GM18861 (cell line): Measurements from ENCODE around the gene ADCY7.
A peak's percentile ranks its signal among the peaks of the same experiment; 100 is the strongest.

ENCODE experiments used
- ATAC-seq: cut with Tn5 transposase; IDR thresholded peaks from one replicate; pipeline ENCODE4 v1.9.1; 2021; ENCODE audit not compliant: unreplicated experiment

The ADCY7 gene

DNA sequence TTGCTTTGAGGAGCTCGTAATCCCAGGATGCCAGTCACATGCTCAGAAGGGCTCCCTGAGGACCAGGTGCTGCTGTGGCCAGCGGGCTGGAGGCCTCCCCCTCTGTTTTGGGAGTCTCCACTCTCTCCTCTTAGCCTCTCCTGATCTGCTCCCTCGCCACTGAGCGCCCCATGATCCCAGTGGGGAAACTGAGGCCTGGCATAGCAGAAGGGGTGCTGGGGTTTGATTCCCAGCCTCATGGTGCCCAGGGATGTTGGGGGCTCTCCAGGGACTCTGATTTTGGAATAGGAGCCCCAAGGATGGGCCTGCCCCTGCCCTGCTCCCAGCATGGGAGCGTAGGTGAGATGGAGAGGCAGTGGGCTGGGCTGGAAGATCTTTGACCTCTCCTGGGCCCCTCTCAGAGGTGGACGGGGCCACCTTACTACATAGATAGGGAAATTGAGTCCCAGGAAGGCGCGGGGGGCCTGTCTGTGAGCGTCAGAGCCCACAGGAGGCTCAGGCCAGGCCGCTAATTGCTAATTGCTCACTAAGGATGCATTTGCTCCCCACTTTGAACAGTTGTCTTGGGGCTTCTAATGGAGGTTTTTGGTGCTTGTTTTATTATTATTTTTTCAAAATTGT, 525 bp upstream of the ADCY7 start:
- ATAC-seq = no peak

DNA sequence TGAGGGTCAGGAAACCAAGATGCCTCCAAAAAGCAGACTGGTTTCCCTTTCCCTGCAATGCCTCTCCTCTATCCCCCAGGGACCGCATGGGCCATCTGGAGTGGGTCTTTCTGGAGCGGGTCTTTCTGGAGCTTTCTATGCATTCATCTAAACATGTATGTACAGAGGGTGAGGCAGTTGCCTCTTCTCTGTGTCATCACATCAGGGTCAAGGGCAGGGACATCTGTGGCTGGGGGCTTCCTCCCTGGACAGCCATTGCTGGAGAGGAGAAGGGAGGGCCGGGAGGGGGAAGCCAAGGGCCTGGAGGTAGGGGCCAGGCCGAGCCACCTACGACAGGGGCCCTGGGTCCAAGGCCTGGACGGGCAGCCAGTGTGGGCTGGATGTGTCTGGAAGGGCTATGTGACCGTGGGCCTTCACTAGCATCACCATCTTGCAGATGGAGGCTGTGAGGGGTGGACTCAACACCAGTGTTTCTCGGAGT, 840 bp downstream of the ADCY7 start:
- no peak for ATAC-seq

DNA sequence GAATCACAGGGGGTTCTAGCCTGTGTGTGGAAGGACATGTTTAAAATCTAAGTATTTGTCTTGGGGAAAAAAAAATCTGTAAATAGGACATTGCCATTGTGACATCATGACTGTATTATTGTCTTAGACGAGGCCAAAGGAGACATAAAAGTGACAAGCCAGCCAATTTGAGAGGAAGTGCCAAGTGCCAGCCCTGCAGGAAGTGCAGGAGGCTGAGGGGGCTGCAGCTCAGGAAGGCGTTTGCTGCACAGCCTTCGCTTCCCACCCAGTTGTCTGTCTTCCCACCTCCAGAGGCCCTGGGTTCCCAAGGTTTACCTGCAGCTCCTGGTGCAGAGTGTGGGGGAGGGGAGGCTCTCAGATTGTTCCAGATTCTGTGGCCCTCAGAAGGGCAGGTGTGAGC, 1.3 kb downstream of the ADCY7 start:
- no peak for ATAC-seq

- no peak for ATAC-seq
Measured at GRCh38 chr16:50268352-50268751, 2.0 kb downstream of the ADCY7 start.

DNA sequence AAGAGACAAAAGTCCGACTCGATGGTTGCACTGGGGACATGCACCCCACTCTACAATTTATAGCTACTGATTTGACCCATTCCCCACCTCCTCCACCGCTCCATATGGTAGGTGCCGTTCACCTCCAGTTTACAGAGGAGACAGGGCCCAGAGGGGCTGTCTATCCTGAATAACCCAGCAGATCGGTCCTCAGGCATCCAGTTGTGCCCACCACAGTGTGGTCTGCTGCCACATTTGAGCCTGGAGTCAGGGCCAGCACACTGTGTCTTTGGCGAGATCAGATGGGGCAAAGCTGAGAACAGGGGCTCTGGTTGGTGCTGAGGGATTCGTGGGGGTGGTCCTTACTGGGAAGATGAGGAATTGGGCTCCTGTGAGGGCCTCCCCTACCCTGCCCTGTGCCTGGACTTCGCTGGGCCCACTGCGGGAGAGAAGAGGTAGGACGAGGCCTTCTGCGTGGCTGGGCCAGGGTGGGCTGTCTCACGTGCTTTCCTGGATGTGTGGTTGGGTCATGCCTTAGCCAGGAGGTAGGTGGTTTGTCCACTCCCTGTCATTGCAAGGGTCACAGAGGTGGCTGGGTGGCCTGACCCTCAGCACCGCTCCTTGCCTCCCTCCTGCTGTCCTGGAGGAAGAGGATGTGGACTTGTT, 2.8 kb downstream of the ADCY7 start:
- ATAC-seq = no peak

DNA sequence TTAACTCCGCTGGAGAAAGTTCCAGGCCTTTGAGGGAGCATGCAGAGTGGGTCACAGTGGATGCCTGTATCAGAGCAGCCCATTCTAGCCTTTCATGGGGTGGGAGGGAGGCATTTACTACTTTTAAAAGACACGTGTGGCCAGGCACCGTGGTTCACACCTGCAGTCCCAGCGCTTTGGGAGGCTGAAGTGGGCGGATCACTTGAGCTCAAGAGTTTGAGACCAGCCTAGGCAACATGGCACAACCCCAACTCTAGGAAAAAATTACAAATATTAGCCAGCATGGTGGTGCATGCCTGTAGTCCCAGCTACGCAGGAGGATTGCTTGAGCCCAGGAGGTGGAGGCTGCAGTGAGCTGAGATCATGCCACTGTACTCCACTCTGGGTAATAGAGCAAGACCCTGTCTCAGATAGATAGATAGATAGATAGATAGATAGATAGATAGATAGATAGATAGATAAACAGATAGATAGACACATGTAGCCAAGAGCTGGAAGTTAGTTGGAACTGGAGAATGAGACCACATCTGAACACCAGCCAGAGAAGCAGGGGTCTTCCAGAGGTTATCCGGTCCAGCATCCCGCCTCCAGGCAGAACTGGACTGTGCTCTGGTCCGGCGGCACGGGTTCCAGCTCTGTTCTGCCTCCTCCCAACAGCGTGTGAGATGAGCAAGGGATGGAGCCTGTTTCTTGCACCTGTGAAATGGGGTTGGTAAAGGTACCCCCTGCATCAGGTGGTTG, 3.6 kb downstream of the ADCY7 start:
- no peak for ATAC-seq

DNA sequence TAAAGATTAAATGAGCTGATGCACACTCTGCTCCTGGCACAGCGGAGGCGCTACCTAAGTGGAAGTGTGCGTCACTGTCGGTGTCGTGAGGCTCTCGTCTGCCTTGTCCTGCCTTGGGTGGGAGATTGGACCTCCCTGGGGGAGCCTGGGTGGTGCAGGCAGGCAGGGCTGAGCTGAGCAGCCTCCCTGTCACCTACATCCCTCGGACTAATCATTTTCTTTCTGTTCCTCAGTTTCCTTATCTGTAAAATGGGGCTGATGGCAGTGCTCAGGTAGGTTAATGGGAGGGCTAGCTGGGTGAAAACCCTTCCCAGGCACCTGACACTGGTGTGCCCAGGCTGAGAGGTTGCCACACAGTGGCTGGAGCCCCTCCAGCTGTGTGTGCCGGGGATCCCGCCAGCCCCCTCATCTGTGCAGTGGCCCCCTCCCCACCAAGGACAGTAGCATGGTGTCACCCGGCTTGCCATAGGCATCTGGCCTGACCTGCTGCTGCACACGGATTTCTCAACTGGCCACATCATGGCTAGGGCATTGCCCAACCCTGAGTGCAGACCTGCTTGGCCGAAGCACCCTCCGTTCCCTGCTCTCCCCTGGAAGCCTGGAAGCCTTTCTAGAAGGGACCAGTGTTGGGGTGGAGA, 4.3 kb downstream of the ADCY7 start:
- no peak for ATAC-seq

GRCh38 chr16:50271148-50272041, 5.0 kb downstream of the ADCY7 start:
- ATAC-seq = no peak

- ATAC-seq = no peak
Measured at GRCh38 chr16:50272111-50272571, 5.8 kb downstream of the ADCY7 start.

GRCh38 chr16:50272687-50273381, 6.5 kb downstream of the ADCY7 start:
- no peak for ATAC-seq

DNA sequence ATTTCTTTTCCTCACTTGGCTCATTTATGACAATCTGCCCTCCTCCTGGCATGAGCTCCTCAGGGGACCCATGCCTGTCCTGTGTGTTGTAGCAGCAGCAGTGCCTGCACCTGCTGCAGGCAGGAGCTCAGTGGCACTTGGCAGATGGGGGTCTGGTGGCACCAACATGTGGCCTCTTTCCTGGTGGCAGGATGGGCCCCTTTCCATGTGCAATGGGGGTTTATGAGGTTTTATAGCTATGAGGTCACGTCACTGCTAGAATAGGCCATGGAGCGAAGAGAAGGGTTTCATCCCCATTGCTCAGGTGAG, 7.0 kb downstream of the ADCY7 start:
- ATAC-seq = no peak

DNA sequence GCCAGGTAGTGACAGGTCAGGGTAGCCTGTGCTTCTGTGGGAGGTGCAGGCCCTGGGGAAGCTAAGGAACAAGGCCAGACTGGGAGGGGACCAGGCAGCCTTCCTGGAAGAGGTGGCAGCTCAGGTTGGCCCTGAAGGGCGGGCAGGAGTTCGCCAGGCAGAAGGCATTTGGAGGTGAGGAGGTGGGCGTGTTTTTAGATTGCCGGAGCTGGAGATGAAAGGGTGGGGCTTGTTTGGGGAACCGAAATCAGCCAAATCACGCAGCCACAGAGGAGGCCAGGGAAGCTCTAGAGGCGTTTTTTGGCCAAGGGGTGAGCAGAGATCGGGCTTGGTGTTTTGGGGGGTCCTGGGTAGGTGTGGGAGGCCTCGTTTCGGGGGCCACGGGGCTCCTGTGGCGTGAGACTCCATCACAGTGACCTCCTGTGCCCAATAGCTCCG, 7.6 kb downstream of the ADCY7 start:
- ATAC-seq = peak; percentile 47

DNA sequence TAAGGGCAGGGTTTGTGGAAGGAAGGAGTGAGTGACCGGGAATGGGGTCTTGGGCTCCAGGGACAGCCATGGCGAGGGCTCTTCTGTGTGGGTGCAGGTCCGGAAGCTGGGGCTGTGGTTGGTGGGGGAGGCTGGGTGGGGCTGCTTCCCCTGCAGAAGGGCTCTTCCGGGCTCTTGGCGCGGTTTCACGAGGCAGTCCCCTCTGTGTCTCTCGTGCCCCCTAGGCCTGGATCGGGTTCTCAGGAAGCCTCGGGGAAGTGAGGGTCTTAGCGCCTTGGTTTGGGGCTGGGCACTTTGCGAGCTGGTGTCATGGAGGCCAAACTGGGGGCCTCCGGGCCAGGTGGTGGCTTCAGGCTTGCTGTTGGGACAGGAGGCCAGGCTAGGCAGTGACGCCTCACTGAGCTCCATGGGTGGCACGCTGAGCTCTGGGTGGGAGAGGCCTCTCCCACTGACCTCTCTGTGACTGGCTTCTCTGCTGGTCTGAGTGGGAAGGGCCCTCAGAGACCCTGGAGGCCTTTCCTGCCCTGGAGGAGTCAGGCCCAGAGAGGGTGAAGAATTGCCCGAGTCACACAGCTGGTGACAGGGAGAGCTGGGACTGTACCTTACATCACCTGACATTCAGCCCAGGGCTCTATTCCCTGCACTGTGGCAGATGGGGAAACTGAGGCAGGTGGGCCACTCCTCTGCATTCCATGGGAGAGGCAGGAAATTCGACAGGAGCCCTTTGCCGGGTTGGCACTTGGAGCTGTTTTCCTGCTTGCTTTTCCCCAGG, 8.2 kb downstream of the ADCY7 start:
- peak; percentile 19 for ATAC-seq

DNA sequence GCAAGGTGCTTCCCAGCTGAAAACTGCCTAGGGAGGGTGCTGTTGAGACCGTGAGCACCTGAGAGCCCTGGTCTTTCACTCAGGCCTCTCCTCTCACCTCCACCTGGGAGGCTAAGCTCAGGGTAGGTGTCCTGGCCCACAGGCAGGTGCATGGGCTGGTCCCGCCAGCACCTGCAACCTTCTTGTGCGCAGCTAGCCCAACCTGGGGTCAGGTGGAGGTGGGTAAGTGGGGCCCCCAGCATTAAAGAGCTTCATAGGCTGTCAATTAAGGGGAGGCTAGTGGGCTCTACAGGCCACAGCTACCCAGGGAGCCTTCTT, 8.7 kb downstream of the ADCY7 start:
- no peak for ATAC-seq

- ATAC-seq = no peak
Measured at GRCh38 chr16:50275428-50276325, 9.3 kb downstream of the ADCY7 start.

- no peak for ATAC-seq
Measured at GRCh38 chr16:50276326-50276640, 9.9 kb downstream of the ADCY7 start.

GRCh38 chr16:50276801-50277555, 10.6 kb downstream of the ADCY7 start:
- no peak for ATAC-seq

- no peak for ATAC-seq
Measured at GRCh38 chr16:50278251-50278650, 11.9 kb downstream of the ADCY7 start.
